Neural progenitor cell (in vitro differentiated cells): Measurements from ENCODE around the gene L1TD1.

Source experiments
- EZH2 ChIP-seq: fragments of 200-600 bp; sonication (generic); IDR thresholded peaks from 2 replicates; pipeline ENCODE4 v1.6.1; 2017; ENCODE audit warnings: antibody characterized with exemption, mild to moderate bottlenecking, moderate library complexity
- EZH2phosphoT487 ChIP-seq: fragments of 200-600 bp; sonication (generic); IDR thresholded peaks from 2 replicates; pipeline ENCODE4 v1.6.1; 2017; ENCODE audit warnings: antibody characterized with exemption
- TF ChIP-seq, protein P1 (sequence below): fragments of 200-600 bp; sonication (generic); IDR thresholded peaks from 2 replicates; pipeline ENCODE4 v1.5.1; 2017; ENCODE audit warnings: antibody characterized with exemption, mild to moderate bottlenecking

DNA sequence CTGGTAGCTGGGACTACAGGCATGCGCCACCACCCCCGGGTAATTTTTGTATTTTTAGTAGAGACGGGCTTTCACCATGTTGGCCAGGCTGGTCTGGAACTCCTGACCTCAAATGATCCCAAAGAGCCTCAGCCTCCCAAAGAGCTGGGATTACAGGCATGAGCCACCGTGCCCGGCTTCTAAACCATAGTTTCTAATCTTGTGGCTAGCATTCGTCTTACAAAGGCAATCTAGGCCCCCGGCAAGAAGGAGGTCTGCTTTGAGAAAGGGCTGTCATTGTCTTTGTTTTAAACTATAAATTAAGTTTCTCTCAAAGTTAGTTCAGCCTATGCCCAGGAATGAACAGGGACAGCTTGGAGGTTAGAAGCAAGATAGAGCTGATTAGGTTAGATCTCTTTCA is 10.3 kb upstream of the L1TD1 start:
- TF ChIP-seq, protein P1, sequence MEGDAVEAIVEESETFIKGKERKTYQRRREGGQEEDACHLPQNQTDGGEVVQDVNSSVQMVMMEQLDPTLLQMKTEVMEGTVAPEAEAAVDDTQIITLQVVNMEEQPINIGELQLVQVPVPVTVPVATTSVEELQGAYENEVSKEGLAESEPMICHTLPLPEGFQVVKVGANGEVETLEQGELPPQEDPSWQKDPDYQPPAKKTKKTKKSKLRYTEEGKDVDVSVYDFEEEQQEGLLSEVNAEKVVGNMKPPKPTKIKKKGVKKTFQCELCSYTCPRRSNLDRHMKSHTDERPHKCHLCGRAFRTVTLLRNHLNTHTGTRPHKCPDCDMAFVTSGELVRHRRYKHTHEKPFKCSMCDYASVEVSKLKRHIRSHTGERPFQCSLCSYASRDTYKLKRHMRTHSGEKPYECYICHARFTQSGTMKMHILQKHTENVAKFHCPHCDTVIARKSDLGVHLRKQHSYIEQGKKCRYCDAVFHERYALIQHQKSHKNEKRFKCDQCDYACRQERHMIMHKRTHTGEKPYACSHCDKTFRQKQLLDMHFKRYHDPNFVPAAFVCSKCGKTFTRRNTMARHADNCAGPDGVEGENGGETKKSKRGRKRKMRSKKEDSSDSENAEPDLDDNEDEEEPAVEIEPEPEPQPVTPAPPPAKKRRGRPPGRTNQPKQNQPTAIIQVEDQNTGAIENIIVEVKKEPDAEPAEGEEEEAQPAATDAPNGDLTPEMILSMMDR, result no peak
- no peak for TF ChIP-seq EZH2phosphoT487
- TF ChIP-seq EZH2, result no peak
